ENCODE measurements around the gene WDHD1.

- TF ChIP-seq POLR2A (IDR thresholded peaks at IDR 0.05) (no peak), CTCF (IDR thresholded peaks at IDR 0.05) (no peak)
Observed at GRCh38 chr14:55045087-55045486, 18.2 kb upstream of the WDHD1 start.

Measured in ovary (tissue), 3 donors.